NCI-H226 (cell line): ENCODE results near the gene ING1.
A peak's percentile ranks its signal among the peaks of the same experiment; 100 is the strongest.
"Not testable (repeated sequence)": the region's sequence is repeated elsewhere in the genome, so short reads cannot be mapped to it uniquely, and the experiment has no call there.

Source experiments
- DNase-seq: peaks from one replicate; pipeline ENCODE4 v3.0.0-alpha.2; 2015

ING1 gene

GRCh38 chr13:110713642-110713952 is at the start of gene ING1:
Gene ING1 (plus strand): TSS chr13:110713700. CDS start chr13:110714150, 450 bp downstream.
- DNase-seq = no peak

- DNase-seq = no peak
Measured at GRCh38 chr13:110664041-110664440, 49.5 kb upstream of the ING1 start.

DNA sequence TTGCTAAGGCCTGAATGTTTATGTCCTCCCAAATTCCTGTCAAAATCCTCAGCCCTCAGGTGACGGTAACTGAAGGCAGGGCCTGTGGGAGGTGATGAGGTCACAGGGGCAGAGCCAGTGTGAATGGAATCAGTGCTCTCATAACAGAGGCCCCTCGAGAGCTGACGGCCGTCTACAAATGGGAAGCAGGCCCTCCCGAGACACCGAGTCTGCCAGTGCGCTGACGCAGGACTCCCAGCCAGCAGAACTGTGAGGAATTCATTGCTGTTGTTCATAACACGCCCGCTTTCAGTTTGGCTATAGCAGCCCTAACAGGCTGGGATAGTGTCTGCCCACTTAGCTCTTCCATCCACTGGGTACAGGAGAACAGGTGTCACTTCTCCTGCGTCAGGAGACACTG is 48.8 kb upstream of the ING1 start:
- no peak for DNase-seq

GRCh38 chr13:110665491-110666254 is 47.8 kb upstream of the ING1 start:
- DNase-seq = no peak

- DNase-seq = no peak
Measured at GRCh38 chr13:110666255-110666533, 47.3 kb upstream of the ING1 start.

DNA sequence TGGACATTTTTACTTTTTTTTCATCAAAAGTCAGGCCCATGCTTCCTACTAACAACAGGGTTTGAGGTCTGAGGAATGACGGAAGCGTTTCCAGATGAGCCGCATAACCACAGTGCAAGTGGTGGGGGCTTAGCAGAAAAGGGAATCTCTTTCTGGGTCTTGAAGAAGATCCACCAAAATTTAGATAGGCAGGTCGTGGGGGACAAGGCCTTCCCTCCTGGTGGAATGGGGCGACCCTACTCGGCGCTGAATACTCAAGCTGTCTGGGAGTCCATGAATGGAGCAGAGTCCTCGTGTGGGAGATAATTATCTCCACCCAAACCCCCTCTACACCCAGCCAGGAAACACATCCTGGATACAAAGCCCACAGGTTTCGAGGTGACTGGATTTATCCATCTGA is 44.5 kb upstream of the ING1 start:
- no peak for DNase-seq

GRCh38 chr13:110669814-110670213 is 43.7 kb upstream of the ING1 start:
- not testable (repeated sequence) for DNase-seq

DNA sequence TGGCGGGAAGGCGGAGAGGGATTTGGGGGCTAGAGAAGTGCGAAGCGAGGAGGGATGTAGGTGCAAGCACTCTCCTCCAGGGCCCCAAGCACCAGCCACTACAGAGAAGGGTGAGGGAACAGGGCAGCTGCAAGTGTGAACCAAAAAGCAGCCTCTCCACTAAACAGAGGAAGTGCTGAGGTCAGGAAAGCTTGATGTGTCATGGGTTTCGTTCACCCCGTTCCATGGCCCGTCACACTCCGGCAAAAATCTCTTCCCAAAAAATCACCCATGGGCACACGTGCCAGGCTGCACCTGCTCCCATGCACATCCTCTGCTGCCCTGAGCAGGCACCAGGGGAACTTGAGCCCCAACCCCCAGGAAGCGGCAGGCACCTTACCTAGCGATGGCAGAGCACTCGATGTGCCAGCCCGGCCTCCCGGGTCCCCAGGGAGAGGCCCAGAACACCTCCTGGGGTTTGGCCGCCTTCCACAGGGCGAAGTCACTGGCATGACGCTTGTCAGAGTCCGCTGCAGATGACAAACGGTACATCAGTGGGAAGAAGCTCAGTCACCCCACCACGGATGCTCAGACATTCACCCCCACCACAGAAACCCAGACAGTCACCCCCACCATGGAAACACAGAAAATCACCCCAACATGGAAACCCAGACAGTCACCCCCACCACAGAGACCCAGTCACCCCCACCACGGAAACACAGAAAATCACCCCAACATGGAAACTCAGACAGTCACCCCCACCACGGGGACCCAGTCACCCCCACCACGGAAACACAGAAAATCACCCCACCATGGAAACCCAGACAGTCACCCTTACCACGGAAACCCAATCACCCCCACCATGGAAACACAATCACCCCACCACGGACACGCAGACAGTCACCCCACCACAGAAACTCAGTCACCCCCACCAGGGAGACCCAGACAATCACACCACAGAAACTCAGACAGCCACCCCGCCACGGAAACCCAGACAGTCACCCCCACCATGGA is 36.6 kb upstream of the ING1 start:
- DNase-seq = no peak

GRCh38 chr13:110677731-110678545 is 35.6 kb upstream of the ING1 start:
- peak; percentile 85 for DNase-seq

DNA sequence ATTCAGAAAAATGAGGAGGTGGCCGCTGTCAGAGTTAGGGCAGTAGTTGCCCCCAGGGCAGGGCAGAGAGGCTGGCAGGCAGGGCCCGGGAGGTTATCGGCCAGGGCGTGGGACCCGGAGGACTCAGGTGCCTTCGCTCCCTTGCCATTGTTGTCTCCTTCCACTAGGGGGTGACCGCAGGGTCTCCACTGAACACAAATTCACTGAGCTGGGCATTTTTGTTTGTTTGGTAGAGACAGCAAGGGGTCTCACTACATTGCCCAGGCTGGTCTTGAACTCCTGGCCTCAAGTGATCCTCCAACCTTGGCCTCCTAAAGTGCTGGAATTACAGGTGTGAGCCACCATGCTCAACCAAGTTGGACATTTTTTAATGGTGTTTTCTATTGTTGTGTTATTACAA is 32.6 kb upstream of the ING1 start:
- DNase-seq = no peak

GRCh38 chr13:110681868-110682550 is 31.5 kb upstream of the ING1 start:
- DNase-seq = no peak

DNA sequence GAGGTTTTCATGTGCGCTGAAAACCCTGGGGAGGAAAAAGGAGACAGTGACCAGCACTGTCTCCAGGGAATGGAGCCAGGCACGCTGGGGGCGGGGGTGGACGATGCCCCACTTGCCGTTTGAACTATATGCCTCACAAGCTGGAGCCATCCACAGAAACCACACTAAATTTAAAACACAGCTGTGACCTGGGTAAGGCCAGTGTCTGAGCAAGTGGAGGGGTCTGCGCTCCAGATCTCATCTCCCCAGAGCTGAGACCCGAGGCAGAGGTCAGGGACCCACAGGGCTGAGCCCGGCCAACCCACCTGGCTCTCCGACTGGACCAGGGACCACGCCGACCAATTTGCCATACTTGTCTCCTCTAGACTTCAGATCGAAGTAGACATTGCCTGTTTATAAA is 30.8 kb upstream of the ING1 start:
- DNase-seq = no peak

- no peak for DNase-seq
Measured at GRCh38 chr13:110683203-110683883, 30.2 kb upstream of the ING1 start.

DNA sequence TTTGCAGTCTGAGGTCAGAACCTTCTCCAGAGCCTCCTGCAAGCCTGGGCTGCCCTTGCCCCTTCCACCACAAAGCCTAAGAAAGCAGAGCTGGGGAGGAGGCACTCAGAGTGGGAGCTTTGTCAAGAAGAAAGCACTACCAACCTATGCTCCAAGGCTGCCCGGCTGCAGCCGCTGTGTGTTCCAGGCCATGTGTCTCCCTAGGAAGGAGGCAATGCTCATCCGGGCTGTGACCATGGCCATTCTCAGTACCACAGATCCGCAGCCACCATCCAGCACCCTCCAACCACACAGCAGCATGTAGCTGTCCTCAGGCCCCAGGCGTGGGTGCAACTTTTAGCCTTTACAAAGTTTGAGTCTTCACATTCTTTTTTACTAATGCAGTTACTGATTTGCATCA is 29.6 kb upstream of the ING1 start:
- no peak for DNase-seq

GRCh38 chr13:110684388-110685056 is 29.0 kb upstream of the ING1 start:
- no peak for DNase-seq

- no peak for DNase-seq
Measured at GRCh38 chr13:110685305-110686020, 28.0 kb upstream of the ING1 start.

DNA sequence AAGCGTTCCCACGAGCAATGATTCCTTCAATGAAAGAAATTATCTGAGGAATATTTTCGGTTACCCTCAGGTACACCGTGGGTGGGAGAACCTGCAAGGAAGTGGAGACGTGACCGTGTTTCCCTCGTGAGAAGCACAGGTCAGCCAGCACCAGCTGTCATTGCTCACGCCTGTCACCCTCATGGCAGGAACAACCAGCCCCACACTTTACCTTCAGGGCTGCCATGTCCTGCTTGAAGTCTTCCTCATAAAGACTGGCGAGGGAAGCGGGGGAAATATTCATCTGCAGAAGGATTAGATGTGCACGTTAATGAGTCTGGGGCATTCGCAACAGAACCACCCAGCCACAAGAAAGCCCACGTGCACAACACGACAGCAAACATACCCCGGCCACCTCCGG is 25.8 kb upstream of the ING1 start:
- no peak for DNase-seq

- DNase-seq = no peak
Measured at GRCh38 chr13:110689041-110689440, 24.5 kb upstream of the ING1 start.

- no peak for DNase-seq
Measured at GRCh38 chr13:110689711-110690110, 23.8 kb upstream of the ING1 start.

GRCh38 chr13:110690516-110690915 is 23.0 kb upstream of the ING1 start:
- DNase-seq = no peak

GRCh38 chr13:110695774-110696173 is 17.7 kb upstream of the ING1 start:
- DNase-seq = not testable (repeated sequence)
